Measurements from ENCODE around the gene FBXO3. TPM values are rescaled to one million over a fixed set of nuclear protein-coding genes. Genes with fewer than 3 reads are reported as not detected.

Gene FBXO3
- total RNA-seq, 1 experiment from 2014 or later = 18.9 TPM

- Histone ChIP-seq H3K18ac (ENCODE audit: insufficient read length, low read depth, low read length) (no peak overlapping the region), H3K4me1 (ENCODE audit: insufficient read depth, low read length) (no peaks in the 10 kb centered on the region), H2AFZ (ENCODE audit: low read length) (no peak overlapping the region), H2AK5ac (ENCODE audit: insufficient read length, low read length) (no peak overlapping the region), H3K4me2 (ENCODE audit: insufficient read depth, insufficient read length, low read length) (no peak overlapping the region), H4K5ac (ENCODE audit: insufficient read length, low read depth, low read length) (no peak overlapping the region), H3K56ac (ENCODE audit: insufficient read length, low read depth, low read length) (no peak overlapping the region), H2BK12ac (ENCODE audit: insufficient read length, low read depth, low read length) (no peak overlapping the region), H3T11ph (ENCODE audit: low read length) (no peak overlapping the region), H3K27ac (ENCODE audit: insufficient read length, low read depth, low read length) (no peak overlapping the region), H3K23me2 (ENCODE audit: insufficient read length, low read depth, low read length, poor library complexity, severe bottlenecking) (no peaks in the 10 kb centered on the region), H3K9me3 (ENCODE audit: control insufficient read depth, low read depth, low read length) (no peaks in the 10 kb centered on the region), H2BK15ac (ENCODE audit: low read depth, low read length) (no peak overlapping the region), H2BK120ac (ENCODE audit: low read depth, low read length, poor library complexity, severe bottlenecking) (no peak overlapping the region), H4K91ac (ENCODE audit: insufficient read length, low read depth, low read length) (no peak overlapping the region), H3K14ac (ENCODE audit: insufficient read depth, low read length) (no peak overlapping the region), H4K20me1 (ENCODE audit: control insufficient read depth, insufficient read depth, insufficient read length) (no peaks in the 10 kb centered on the region), H3K79me2 (ENCODE audit: insufficient read depth, low read length) (0 out of 2 replicates have a peak, but pooled peaks cover 2% of the 10 kb centered on the region), H2BK20ac (ENCODE audit: low read depth, low read length, poor library complexity, severe bottlenecking) (no peak overlapping the region), H3K79me1 (ENCODE audit: insufficient read depth, low read depth, low read length, poor library complexity, severe bottlenecking) (no peaks in the 10 kb centered on the region), H4K8ac (replicated peaks; ENCODE audit: insufficient read length, low read depth, low read length) (no peak overlapping the region), H3K9ac (ENCODE audit: extremely low read depth, insufficient read length, low read length) (no peak overlapping the region), H3K4ac (ENCODE audit: low read depth, low read length) (no peak overlapping the region), H3K23ac (ENCODE audit: insufficient read length, low read depth, low read length) (no peak overlapping the region), H2BK5ac (ENCODE audit: insufficient read length, low read length) (no peak overlapping the region), H3K27me3 (ENCODE audit: insufficient read depth, low read length) (no peaks in the 10 kb centered on the region)
- H3K27ac Mint-ChIP-seq = no peak overlapping the region
- no peak for TF ChIP-seq CTCF (conservative IDR thresholded peaks at IDR 0.05)
- DNase-seq = no peak
- no peaks in the 10 kb centered on the region for H3K4me1 Mint-ChIP-seq
- peaks cover 8 to 42% (median 35%) of the 10 kb centered on the region in 3 experiments; a peak in 6 of 7 replicates for H3K36me3 Mint-ChIP-seq (ENCODE audit: insufficient read depth in 1 of 3, low read depth in 3 of 3)
- no CpG with 5 or more reads among the region's 3 CpGs for WGBS (ENCODE audit: extremely low coverage, insufficient read length, low lambda C conversion rate)
- H3K9me3 Mint-ChIP-seq = no peaks in the 10 kb centered on the region
- H3K4me3 Mint-ChIP-seq = no peak overlapping the region
- H3K27me3 Mint-ChIP-seq (ENCODE audit: low read depth) = no peaks in the 10 kb centered on the region
These were observed 61.9 kb downstream of the FBXO3 start for GRCh38 chr11:33712436-33712835.

All from H9 (cell line).